ENCODE data around the gene COL28A1.

DNA sequence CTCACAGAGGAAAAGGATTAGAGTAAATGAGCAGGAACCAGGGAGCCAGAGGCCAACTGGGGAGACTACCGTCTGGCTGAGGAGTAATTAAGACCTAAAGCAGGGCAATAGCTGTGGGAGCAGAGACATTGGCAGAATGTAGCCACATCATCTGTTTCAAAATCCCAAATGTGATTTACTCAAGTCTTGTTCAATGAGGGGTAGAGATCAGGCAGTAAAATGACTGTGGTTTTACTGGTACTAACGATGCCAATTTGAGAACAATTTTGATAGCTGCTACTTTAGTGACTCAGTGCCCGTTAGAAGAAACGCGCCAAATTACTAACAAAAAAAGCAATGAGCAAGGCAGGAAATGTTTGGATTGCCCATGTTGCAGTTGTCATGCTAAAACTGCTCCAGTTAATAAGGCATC lies 18.4 kb upstream of the COL28A1 start:
- TF ChIP-seq, protein P1, sequence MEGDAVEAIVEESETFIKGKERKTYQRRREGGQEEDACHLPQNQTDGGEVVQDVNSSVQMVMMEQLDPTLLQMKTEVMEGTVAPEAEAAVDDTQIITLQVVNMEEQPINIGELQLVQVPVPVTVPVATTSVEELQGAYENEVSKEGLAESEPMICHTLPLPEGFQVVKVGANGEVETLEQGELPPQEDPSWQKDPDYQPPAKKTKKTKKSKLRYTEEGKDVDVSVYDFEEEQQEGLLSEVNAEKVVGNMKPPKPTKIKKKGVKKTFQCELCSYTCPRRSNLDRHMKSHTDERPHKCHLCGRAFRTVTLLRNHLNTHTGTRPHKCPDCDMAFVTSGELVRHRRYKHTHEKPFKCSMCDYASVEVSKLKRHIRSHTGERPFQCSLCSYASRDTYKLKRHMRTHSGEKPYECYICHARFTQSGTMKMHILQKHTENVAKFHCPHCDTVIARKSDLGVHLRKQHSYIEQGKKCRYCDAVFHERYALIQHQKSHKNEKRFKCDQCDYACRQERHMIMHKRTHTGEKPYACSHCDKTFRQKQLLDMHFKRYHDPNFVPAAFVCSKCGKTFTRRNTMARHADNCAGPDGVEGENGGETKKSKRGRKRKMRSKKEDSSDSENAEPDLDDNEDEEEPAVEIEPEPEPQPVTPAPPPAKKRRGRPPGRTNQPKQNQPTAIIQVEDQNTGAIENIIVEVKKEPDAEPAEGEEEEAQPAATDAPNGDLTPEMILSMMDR (conservative IDR thresholded peaks at IDR 0.05): no peak
- no peak for TF ChIP-seq EZH2 (IDR thresholded peaks at IDR 0.05; ENCODE audit: low read depth)
